ENCODE data around the gene CASP9.

CASP9 gene

DNA sequence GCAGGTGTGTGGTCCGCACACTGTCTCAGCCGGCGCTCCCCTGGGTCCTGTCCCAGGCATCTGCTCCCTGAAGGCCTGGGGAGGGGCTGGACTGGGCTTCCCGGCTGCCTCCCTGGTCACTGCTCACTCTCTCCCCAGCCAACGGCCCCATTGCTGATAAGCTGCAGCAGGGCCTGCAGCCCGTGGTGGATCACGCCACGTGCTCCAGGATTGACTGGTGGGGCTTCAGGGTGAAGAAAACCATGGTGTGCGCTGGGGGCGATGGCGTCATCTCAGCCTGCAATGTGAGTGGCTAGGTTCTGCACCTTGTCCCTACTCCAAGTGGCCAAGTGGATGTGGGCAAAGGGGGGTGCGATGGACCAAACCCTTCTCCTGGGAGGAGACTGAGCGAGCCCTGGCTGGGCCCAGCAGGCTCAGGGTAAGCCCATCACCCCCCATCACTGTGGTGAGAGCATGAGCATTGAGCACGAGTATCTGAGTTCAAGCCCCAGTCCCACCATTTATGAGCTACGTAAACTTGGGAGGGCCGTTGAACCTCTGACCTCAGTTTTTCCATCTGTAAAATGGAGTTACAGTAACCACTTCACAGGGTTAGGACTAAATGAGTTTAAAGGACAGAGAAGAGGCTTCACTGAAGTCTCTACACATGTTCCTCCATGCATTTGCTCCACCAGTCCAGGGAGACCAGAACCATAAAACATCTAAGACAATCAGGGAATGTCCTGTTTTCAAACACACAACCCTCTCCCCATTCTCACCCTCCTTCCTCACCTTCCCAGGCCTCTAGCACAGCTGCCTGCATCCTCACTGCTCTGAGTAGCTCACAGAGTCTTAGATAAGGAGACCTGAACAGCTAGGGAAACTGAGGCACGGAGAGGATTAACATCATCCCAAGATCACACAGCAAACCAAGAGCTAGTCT lies 79.3 kb downstream of the CASP9 start:
- DNase-seq: no peak

DNA sequence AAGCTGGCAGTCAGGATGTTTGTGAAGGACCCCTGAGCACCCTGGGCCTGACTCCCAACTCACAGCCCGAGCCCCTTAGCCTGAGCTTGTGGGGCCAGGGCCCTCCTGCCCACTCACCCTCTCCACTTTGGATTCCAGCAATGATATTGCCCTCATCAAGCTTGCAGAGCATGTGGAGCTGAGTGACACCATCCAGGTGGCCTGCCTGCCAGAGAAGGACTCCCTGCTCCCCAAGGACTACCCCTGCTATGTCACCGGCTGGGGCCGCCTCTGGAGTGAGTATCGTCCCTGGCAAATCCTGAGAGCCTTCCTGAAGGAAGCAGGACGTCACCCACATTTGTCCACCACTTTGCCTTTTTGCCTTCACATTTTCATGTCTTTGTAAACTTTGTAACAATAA lies 80.7 kb downstream of the CASP9 start:
- no peak for DNase-seq

DNA sequence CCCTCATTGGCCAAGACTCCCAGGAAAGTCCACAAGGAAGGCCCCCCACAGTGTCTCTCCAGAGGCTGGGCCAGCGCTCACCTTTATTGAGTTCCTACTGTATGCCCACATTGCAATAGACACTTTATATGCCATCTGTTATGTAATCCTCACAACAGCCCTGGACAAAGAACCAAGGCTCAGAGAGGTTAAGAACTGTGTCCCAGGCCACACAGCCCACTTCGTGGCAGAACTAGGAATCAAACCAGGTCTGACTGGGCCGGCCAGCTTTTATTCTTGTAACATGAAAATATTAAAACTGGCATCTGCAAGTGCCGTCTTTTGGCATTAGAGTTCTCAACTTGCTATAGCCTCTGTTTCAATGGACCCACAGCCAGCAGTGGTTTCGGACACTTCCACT lies 81.3 kb downstream of the CASP9 start:
- no peak for DNase-seq

DNA sequence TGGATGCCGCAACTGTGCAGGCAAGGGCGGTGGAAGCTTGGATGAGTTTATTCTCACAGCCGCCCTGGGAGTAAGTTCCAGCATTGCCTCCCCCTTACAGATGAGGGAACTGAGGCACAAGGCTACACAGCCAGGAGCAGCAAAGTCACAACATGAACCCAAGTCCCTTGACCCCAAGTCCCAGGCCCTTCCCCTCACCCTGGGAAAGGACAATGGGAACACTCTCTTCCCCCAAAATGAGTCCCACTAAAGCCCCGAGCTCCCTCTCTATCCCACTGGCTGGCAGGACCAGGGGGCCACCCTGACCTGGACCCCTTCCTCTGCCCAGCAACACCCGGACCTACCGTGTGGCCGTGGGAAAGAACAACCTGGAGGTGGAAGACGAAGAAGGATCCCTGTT lies 81.9 kb downstream of the CASP9 start:
- DNase-seq: no peak

Measured in activated gamma-delta T cell (primary cell).